RWPE1 (cell line): ENCODE results near the gene SPNS2.

ENCODE experiments used
- CTCF ChIA-PET: fragments of 350-600 bp; sonication (Branson Sonifier 250); formaldehyde crosslinking; extraction: SDS; loops from one replicate; lab custom pipeline; 2021; lab: Yijun Ruan, JAX
- POLR2A ChIA-PET: fragments of 400-600 bp; formaldehyde crosslinking; extraction: SDS; loops from one replicate; lab custom pipeline; 2020; ENCODE audit warnings: antibody characterized with exemption; ENCODE audit not compliant: low non-redundant PET; lab: Yijun Ruan, JAX
- DNase-seq: peaks from one replicate; pipeline ENCODE4 v3.0.0; 2012; ENCODE audit warnings: low spot score
- H3K27ac ChIP-seq: fragments of 450-650 bp; 2 replicates; pipeline ENCODE4 v1.5.1; 2017
- TF ChIP-seq, protein P1 (sequence below): fragments of 450-650 bp; conservative IDR thresholded peaks from 2 replicates; pipeline ENCODE4 v1.5.1; 2017; ENCODE audit warnings: low read depth, mild to moderate bottlenecking

The SPNS2 gene

GRCh38 chr17:4512156-4513112, 13.8 kb downstream of the SPNS2 start:
- no peak for DNase-seq
- CTCF ChIA-PET, result interaction anchor here (0.6 kb wide), 1 partner anchor 68 kb away, joined by 5 read pairs; no protein-coding TSS in a partner anchor
- H3K27ac ChIP-seq, result no peak overlapping the region
- TF ChIP-seq, protein P1, sequence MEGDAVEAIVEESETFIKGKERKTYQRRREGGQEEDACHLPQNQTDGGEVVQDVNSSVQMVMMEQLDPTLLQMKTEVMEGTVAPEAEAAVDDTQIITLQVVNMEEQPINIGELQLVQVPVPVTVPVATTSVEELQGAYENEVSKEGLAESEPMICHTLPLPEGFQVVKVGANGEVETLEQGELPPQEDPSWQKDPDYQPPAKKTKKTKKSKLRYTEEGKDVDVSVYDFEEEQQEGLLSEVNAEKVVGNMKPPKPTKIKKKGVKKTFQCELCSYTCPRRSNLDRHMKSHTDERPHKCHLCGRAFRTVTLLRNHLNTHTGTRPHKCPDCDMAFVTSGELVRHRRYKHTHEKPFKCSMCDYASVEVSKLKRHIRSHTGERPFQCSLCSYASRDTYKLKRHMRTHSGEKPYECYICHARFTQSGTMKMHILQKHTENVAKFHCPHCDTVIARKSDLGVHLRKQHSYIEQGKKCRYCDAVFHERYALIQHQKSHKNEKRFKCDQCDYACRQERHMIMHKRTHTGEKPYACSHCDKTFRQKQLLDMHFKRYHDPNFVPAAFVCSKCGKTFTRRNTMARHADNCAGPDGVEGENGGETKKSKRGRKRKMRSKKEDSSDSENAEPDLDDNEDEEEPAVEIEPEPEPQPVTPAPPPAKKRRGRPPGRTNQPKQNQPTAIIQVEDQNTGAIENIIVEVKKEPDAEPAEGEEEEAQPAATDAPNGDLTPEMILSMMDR, result no peak
- POLR2A ChIA-PET, result no interaction called here

DNA sequence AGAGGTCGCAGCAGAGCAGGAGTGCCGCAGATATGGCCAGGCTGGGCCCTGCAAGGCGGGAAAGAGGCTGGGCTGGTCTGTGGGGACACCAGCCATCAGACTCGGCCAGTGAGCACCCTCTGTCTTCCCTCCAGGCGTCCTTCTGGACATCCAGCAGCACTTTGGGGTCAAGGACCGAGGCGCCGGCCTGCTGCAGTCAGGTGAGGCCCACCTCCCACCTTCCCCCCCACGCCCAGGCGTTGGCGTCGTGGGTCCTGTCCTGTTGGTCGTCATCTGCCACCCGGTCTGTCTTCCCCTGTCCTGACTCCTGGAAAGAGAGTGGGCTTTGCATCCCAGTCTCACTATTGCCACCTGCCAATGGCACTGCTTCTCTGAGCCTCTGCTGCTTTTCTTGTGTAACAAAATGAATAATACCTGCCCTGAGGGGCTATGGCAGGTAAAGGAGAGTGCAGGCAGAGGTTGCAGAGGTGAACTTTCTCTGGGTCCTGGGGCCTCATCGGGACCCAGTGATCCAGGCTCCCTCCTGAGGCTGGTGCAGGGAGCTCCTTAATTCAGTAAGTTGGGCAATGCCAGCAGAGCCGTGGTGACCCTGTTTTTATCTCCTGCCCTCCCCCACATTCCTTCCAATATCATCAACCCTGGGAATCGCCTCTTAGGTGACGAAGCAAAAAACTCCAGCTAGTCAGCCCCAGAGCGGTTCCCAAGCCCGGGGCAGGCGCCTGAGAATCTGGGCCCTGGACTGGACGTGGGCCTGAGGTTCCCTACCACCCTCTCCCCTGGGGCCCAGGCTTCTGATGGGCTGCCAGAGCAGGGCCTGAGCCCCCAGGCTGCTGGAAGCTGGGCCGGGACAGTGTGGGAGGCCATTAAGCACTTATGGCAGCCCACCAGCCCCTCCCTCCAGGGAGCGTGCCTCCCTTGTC, 14.7 kb downstream of the SPNS2 start:
- no peak overlapping the region for H3K27ac ChIP-seq
- CTCF ChIA-PET, result interaction anchor here (0.7 to 1.2 kb wide), 3 partner anchors 38 to 352 kb away, joined by 4 to 5 read pairs (median 4); no protein-coding TSS in a partner anchor
- TF ChIP-seq, protein P1, result no peak
- POLR2A ChIA-PET, result no interaction called here
- peak; percentile 47 for DNase-seq

DNA sequence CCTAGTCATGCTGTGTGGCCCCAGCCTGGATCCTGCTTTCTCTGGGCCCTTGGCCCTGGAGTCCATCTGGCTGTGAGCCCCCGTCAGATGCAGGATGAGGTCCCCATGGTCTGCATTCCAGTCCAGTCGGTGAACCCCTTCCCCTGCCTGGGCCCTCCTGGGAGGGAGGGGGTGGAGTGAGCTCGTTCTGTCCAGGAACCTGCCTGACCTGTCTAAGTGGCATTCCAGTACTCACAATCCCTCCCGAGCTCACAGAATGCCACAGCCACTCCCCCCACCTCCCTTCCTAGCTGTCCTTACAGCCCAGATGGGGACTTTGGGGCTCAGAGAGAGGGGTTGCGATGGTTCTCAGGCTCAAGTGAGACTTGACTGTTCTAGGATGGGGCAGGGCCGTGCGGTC, 15.5 kb downstream of the SPNS2 start:
- H3K27ac ChIP-seq, result no peak overlapping the region
- no peak for DNase-seq
- CTCF ChIA-PET, result interaction anchor here (0.6 to 1.2 kb wide), 3 partner anchors 38 to 111 kb away, joined by 3 to 5 read pairs (median 4); no protein-coding TSS in a partner anchor
- POLR2A ChIA-PET, result no interaction called here
- TF ChIP-seq, protein P1, result no peak

- TF ChIP-seq, protein P1, result no peak
- ChIA-PET CTCF (interaction anchor here (0.6 kb wide), 1 partner anchor 112 kb away, joined by 3 read pairs; no protein-coding TSS in a partner anchor), POLR2A (no interaction called here)
Observed at GRCh38 chr17:4514779-4515178, 16.1 kb downstream of the SPNS2 start.

GRCh38 chr17:4515501-4515900, 16.8 kb downstream of the SPNS2 start:
- no peak for DNase-seq
- TF ChIP-seq, protein P1, result no peak
- POLR2A ChIA-PET, result no interaction called here
- no peak overlapping the region for H3K27ac ChIP-seq
- CTCF ChIA-PET, result no interaction called here

More at GRCh38 chr17:4514779-4515178, 16.1 kb downstream of the SPNS2 start:
- DNase-seq, result no peak
- no peak overlapping the region for H3K27ac ChIP-seq

GRCh38 chr17:4516735-4517134, 18.1 kb downstream of the SPNS2 start:
- H3K27ac ChIP-seq, result no peak overlapping the region
- TF ChIP-seq, protein P1, result no peak
- POLR2A ChIA-PET, result no interaction called here
- no peak for DNase-seq
- CTCF ChIA-PET, result no interaction called here
